IgD-negative memory B cell (primary cell): ENCODE measurements around the gene NEDD4L. TPM values are rescaled to one million over a fixed set of nuclear protein-coding genes. Genes with fewer than 3 reads are reported as not detected.

Experiments used
- H3K27ac Mint-ChIP-seq, 3 donors: one replicate each; pipeline ENCODE4 v1.8.0; 2020 to 2022; ENCODE audit warnings: mild to moderate bottlenecking in 3 of 3, mixed read lengths in 3 of 3, moderate library complexity in 1 of 3
- H3K27me3 Mint-ChIP-seq: one replicate; pipeline ENCODE4 v1.8.0; 2021; ENCODE audit warnings: mixed read lengths
- H3K36me3 Mint-ChIP-seq: one replicate; pipeline ENCODE4 v1.8.0; 2020; ENCODE audit warnings: mild to moderate bottlenecking, mixed read lengths
- H3K4me1 Mint-ChIP-seq, 3 donors: one replicate each; pipeline ENCODE4 v1.8.0; 2020 to 2022; ENCODE audit warnings: mixed read lengths in 3 of 3, mild to moderate bottlenecking in 1 of 3
- H3K4me3 Mint-ChIP-seq, 4 donors: one replicate each; pipeline ENCODE4 v1.8.0; 2020 to 2022; ENCODE audit warnings: mild to moderate bottlenecking in 4 of 4, mixed read lengths in 4 of 4, moderate library complexity in 3 of 4
- H3K9me3 Mint-ChIP-seq, 3 donors: one replicate each; pipeline ENCODE4 v1.8.0; 2020 to 2021; ENCODE audit warnings: mixed read lengths in 3 of 3, mild to moderate bottlenecking in 1 of 3
- polyA plus RNA-seq: library from polyadenylated mRNA; unstranded; fragments of 300-500 nt; fragmentation: Illumina TruSeq; gene quantifications from one replicate; pipeline ENCODE4 v1.2.3, GENCODE V29; 2021

NEDD4L gene
- polyA plus RNA-seq, 1 donor from 2014 or later = 9.6 TPM

GRCh38 chr18:58103339-58103985 lies 59.4 kb downstream of the NEDD4L start:
- H3K9me3 Mint-ChIP-seq = no peaks in the 10 kb centered on the region
- peaks cover 4% of the 10 kb centered on the region for H3K36me3 Mint-ChIP-seq
- peaks cover 22 to 37% (median 36%) of the 10 kb centered on the region in 3 donors for H3K4me1 Mint-ChIP-seq
- no peak overlapping the region for H3K27ac Mint-ChIP-seq
- peaks cover 1% of the 10 kb centered on the region for H3K27me3 Mint-ChIP-seq
- H3K4me3 Mint-ChIP-seq = no peak overlapping the region

DNA sequence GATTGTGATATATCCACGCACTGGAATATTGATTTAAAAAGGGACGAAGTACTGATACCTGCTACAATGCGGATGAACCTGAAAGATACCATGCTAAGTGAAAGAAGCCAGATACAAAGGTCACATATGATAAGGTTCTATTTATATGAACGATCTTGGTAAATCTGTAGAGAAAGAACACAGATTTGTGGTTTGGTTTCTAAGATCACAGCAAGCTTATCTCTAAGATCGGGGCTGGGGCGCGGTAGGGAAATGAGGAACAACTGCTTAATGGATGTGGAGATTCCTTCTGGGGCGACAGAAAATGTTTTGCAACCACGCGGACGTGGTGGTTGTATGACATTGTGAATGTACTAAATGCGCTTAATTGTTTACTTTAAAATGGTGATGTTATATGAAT lies 60.1 kb downstream of the NEDD4L start:
- no peak overlapping the region for H3K4me3 Mint-ChIP-seq
- H3K36me3 Mint-ChIP-seq = peaks cover 4% of the 10 kb centered on the region
- no peak overlapping the region for H3K27ac Mint-ChIP-seq
- H3K27me3 Mint-ChIP-seq = peaks cover 1% of the 10 kb centered on the region
- no peaks in the 10 kb centered on the region for H3K9me3 Mint-ChIP-seq
- peaks cover 22 to 37% (median 36%) of the 10 kb centered on the region in 3 donors for H3K4me1 Mint-ChIP-seq

GRCh38 chr18:58105206-58105887 lies 61.3 kb downstream of the NEDD4L start:
- H3K4me1 Mint-ChIP-seq = peaks cover 22 to 35% (median 29%) of the 10 kb centered on the region in 3 donors
- H3K4me3 Mint-ChIP-seq = no peak overlapping the region
- H3K27ac Mint-ChIP-seq = no peak overlapping the region
- peaks cover 7% of the 10 kb centered on the region for H3K36me3 Mint-ChIP-seq
- peaks cover 1% of the 10 kb centered on the region for H3K27me3 Mint-ChIP-seq
- no peaks in the 10 kb centered on the region for H3K9me3 Mint-ChIP-seq

- Mint-ChIP-seq H3K4me3 (no peak overlapping the region), H3K4me1 (peaks cover 22 to 32% (median 28%) of the 10 kb centered on the region in 3 donors), H3K27ac (no peak overlapping the region), H3K9me3 (no peaks in the 10 kb centered on the region), H3K27me3 (peaks cover 1% of the 10 kb centered on the region), H3K36me3 (peaks cover 7% of the 10 kb centered on the region)
Observed at GRCh38 chr18:58105888-58106260, 61.8 kb downstream of the NEDD4L start.

DNA sequence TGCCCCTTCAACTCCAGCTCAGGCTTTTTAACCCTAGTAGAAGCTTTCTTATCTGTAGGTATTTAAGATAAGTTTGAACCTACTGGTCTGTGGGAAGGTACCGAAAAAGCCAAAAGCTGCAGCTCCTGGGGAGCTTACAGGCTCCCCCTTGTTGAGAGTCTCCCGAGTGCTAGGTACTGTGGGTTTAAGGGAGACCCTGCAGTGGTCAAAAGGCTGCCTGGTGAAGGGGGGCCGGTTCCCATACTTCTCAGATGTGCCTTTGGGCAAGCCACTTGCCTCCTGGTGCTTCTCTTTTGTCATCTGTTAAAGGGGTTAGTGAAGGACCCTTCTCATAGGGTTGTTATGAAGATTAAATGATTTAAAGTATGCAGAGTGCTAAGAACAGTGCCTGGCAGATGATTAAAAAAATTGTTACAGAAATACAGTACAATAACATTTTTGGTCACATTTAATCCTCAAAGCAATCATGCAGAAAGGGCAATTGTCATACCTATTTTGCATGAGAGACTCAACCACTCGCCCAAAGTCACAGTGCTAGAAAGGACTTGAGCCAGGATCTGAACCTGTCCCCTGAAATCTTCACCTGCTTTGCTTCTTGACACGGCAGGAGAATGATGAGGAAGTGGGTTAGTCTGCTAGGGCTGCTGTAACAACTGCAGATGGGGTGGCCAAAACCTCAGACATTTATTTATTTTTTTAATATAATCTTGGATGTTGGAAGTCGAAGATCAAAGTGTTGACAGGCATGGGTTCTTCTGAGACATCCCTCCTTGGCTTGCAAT lies 62.5 kb downstream of the NEDD4L start:
- H3K4me3 Mint-ChIP-seq = no peak overlapping the region
- peaks cover 18 to 29% (median 22%) of the 10 kb centered on the region in 3 donors for H3K4me1 Mint-ChIP-seq
- H3K36me3 Mint-ChIP-seq = peaks cover 5% of the 10 kb centered on the region
- H3K27me3 Mint-ChIP-seq = peaks cover 1% of the 10 kb centered on the region
- no peaks in the 10 kb centered on the region for H3K9me3 Mint-ChIP-seq
- H3K27ac Mint-ChIP-seq = no peak overlapping the region

DNA sequence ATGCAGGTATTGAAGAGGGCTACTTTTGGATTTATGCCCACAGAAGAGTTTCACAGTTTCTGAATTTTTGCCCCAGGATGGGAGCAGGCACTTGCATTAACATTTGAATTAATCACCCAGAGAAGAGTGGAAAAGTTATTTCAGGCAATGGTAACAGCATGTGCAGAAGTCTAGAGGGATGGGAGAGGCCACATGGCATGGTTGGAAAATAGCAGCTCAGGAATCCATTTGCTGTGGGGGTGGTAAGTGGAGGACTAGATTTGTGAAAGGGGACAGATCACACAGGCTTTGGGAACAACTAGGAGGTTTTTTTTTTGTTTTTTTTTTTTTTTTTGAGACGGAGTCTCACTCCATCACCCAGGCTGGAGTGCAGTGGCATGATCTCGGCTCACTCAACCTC lies 65.2 kb downstream of the NEDD4L start:
- no peak overlapping the region for H3K27ac Mint-ChIP-seq
- peaks cover 8 to 21% (median 9%) of the 10 kb centered on the region in 3 donors for H3K4me1 Mint-ChIP-seq
- peaks cover 0 to 2% (median 0%) of the 10 kb centered on the region in 3 donors for H3K9me3 Mint-ChIP-seq
- H3K4me3 Mint-ChIP-seq = no peak overlapping the region
- peaks cover 3% of the 10 kb centered on the region for H3K36me3 Mint-ChIP-seq
- H3K27me3 Mint-ChIP-seq = peaks cover 5% of the 10 kb centered on the region

- peaks cover 5% of the 10 kb centered on the region for H3K36me3 Mint-ChIP-seq
- H3K9me3 Mint-ChIP-seq = peaks cover 0 to 2% (median 0%) of the 10 kb centered on the region in 3 donors
- H3K4me1 Mint-ChIP-seq = peaks cover 7 to 20% (median 9%) of the 10 kb centered on the region in 3 donors
- no peak overlapping the region for H3K4me3 Mint-ChIP-seq
- H3K27me3 Mint-ChIP-seq = peaks cover 3% of the 10 kb centered on the region
- no peak overlapping the region for H3K27ac Mint-ChIP-seq
Observed at GRCh38 chr18:58110398-58110797, 66.4 kb downstream of the NEDD4L start.

DNA sequence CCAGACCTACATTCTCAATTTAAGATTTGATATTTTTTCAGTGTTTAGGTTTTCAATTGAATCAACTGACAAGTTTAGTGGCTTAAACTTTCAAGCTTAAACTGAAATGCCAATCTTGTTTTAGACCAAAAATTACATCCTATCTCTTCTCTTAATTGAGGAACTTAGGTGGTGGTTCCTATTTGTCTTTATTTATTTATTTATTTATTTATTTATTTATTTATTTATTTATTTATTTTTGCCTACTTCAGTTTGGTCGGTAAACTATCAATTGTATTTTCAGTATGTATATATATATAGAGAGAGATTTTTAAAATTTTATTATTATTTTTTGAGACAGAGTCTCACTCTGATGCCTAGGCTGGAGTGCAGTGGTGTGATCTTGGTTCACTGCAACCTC lies 68.1 kb downstream of the NEDD4L start:
- Mint-ChIP-seq H3K4me1 (peaks cover 4 to 13% (median 7%) of the 10 kb centered on the region in 3 donors), H3K27ac (no peak overlapping the region), H3K4me3 (no peak overlapping the region), H3K27me3 (peaks cover 3% of the 10 kb centered on the region), H3K36me3 (peaks cover 5% of the 10 kb centered on the region), H3K9me3 (peaks cover 0 to 2% (median 0%) of the 10 kb centered on the region in 3 donors)

DNA sequence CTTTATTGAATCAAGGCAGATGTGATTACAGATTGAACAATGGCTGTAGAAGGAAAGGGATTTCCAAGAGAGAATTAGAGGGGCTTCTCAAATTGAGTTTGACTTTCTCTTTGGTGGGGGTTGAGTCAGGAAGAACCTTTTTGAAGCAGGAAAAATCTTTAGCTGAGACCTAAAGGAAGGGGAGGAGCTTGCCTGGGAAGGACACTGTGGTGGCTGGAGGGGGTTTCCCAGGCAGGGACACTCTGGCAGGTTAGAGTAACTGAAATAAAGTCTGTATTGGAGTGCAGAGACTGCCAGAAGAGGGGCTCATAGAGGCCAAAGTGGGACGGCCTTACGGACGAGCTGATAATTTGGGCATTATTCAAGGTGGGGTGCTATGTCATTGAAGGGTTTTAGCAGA lies 69.3 kb downstream of the NEDD4L start:
- peaks cover 4 to 11% (median 7%) of the 10 kb centered on the region in 3 donors for H3K4me1 Mint-ChIP-seq
- peaks cover 0 to 2% (median 0%) of the 10 kb centered on the region in 3 donors for H3K9me3 Mint-ChIP-seq
- H3K36me3 Mint-ChIP-seq = peaks cover 5% of the 10 kb centered on the region
- peaks cover 3% of the 10 kb centered on the region for H3K27me3 Mint-ChIP-seq
- peak overlapping the region in 2 of 4 donors; percentile 12 to 34 for H3K4me3 Mint-ChIP-seq
- H3K27ac Mint-ChIP-seq = no peak overlapping the region

GRCh38 chr18:58114766-58115165 lies 70.7 kb downstream of the NEDD4L start:
- Mint-ChIP-seq H3K9me3 (peaks cover 0 to 2% (median 0%) of the 10 kb centered on the region in 3 donors), H3K4me1 (peaks cover 4 to 11% (median 7%) of the 10 kb centered on the region in 3 donors), H3K27ac (no peak overlapping the region), H3K27me3 (peaks cover 3% of the 10 kb centered on the region), H3K4me3 (no peak overlapping the region), H3K36me3 (peaks cover 2% of the 10 kb centered on the region)

GRCh38 chr18:58116818-58117217 lies 72.8 kb downstream of the NEDD4L start:
- Mint-ChIP-seq H3K27me3 (peaks cover 3% of the 10 kb centered on the region), H3K36me3 (peaks cover 2% of the 10 kb centered on the region), H3K9me3 (peaks cover 0 to 2% (median 0%) of the 10 kb centered on the region in 3 donors), H3K27ac (no peak overlapping the region), H3K4me1 (peaks cover 4 to 8% (median 7%) of the 10 kb centered on the region in 3 donors), H3K4me3 (no peak overlapping the region)

GRCh38 chr18:58117786-58118403 lies 73.9 kb downstream of the NEDD4L start:
- no peak overlapping the region for H3K27ac Mint-ChIP-seq
- peaks cover 2% of the 10 kb centered on the region for H3K36me3 Mint-ChIP-seq
- H3K9me3 Mint-ChIP-seq = peaks cover 0 to 2% (median 0%) of the 10 kb centered on the region in 3 donors
- peaks cover 3% of the 10 kb centered on the region for H3K27me3 Mint-ChIP-seq
- H3K4me1 Mint-ChIP-seq = peaks cover 4 to 8% (median 7%) of the 10 kb centered on the region in 3 donors
- H3K4me3 Mint-ChIP-seq = peak overlapping the region in 1 of 4 donors; percentile 50

- no peak overlapping the region for H3K4me3 Mint-ChIP-seq
- peaks cover 0 to 2% (median under 1%) of the 10 kb centered on the region in 3 donors for H3K4me1 Mint-ChIP-seq
- H3K27me3 Mint-ChIP-seq = no peaks in the 10 kb centered on the region
- no peaks in the 10 kb centered on the region for H3K9me3 Mint-ChIP-seq
- no peak overlapping the region for H3K27ac Mint-ChIP-seq
- peaks cover 2% of the 10 kb centered on the region for H3K36me3 Mint-ChIP-seq
Observed at GRCh38 chr18:58118536-58118935, 74.5 kb downstream of the NEDD4L start.

GRCh38 chr18:58119819-58120218 lies 75.8 kb downstream of the NEDD4L start:
- Mint-ChIP-seq H3K36me3 (peaks cover 2% of the 10 kb centered on the region), H3K27me3 (no peaks in the 10 kb centered on the region), H3K4me1 (peaks cover 0 to 3% (median 3%) of the 10 kb centered on the region in 3 donors), H3K4me3 (no peak overlapping the region), H3K27ac (no peak overlapping the region), H3K9me3 (no peaks in the 10 kb centered on the region)
